ENCODE data around the gene MYL11.

The MYL11 gene

GRCh38 chr16:30421010-30421409 lies 46.4 kb downstream of the MYL11 start:
- no peak for DNase-seq (ENCODE audit: low spot score)

Data from GM03348 (cell line).